Measurements from ENCODE around the gene CAP2. TPM values are rescaled to one million over a fixed set of nuclear protein-coding genes. Genes with fewer than 3 reads are reported as not detected.

The CAP2 gene
- total and polyA plus RNA-seq, 12 donors = 42.0 to 211 (median 156) TPM

DNA sequence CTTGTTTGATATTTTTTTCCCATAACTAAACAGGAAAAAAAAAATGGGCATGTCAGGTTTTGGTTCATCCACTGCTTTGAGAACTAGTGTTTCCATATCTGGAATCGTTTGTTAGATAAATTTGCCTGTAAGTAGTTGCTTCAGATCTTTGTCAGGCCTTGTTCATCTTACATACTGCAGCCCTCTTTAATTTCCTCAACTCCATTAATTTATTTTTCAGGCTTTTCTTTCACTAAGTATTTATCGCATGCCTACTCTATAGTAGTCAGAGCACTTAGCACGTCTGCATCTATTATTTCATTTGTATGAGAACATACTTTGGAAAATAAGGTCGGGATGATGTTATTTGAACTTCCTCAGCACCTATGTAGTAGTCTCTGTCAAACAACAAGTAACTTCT lies 80.9 kb downstream of the CAP2 start:
- ATAC-seq (no peak), DNase-seq (no peak)
- peaks cover 0 to 33% (median 12%) of the 10 kb centered on the region in 9 donors for H3K4me1 ChIP-seq
- H3K9me3 ChIP-seq = no peaks in the 10 kb centered on the region
- H3K27me3 ChIP-seq = no peaks in the 10 kb centered on the region
- 63 to 67% methylated on average over 4 of the region's 4 CpGs for WGBS, 2 donors
- intact Hi-C loops (cut with DNase I) = loop anchor here in 3 of 10 donors (5.0 to 10.0 kb wide), 3 partner anchors 177 to 189 kb away; partner anchors contain the start of gene RBM24 (in 1 of the 3)
- no peak overlapping the region for H3K4me3 ChIP-seq
- H3K36me3 ChIP-seq = no peaks in the 10 kb centered on the region
- TF ChIP-seq, protein P1, sequence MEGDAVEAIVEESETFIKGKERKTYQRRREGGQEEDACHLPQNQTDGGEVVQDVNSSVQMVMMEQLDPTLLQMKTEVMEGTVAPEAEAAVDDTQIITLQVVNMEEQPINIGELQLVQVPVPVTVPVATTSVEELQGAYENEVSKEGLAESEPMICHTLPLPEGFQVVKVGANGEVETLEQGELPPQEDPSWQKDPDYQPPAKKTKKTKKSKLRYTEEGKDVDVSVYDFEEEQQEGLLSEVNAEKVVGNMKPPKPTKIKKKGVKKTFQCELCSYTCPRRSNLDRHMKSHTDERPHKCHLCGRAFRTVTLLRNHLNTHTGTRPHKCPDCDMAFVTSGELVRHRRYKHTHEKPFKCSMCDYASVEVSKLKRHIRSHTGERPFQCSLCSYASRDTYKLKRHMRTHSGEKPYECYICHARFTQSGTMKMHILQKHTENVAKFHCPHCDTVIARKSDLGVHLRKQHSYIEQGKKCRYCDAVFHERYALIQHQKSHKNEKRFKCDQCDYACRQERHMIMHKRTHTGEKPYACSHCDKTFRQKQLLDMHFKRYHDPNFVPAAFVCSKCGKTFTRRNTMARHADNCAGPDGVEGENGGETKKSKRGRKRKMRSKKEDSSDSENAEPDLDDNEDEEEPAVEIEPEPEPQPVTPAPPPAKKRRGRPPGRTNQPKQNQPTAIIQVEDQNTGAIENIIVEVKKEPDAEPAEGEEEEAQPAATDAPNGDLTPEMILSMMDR (IDR thresholded peaks at IDR 0.05) = no peak
- peak overlapping the region in 9 of 10 donors; percentile 2 to 88 (median 78) for H3K27ac ChIP-seq

DNA sequence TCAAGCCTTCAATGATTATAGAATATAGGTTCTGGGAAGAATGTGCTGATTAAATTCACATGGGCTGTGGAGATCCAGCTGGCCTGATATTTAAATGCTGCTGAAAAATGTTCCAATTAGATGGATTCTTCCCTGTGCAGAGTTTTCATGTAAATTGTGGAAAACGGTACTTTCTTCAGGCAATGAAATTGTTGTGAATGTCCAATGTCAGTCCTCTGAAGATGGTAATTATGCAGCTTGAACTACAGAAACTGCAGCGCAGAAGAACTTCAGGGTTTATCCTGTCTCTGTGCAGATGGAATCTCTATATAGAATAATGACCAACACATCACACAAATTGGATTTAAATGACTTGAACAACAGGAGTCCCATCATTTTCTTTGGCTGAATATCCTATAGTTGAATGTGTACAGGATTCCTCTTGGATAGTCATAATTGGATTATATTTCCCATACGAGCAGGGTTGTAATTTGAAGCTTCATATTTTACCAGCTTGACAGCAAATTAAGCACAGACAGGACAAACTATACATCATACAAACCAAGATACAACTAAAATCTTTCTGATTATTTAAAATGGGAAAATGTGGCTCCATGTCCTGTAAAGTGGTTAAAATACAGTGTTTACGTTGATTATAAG lies 82.3 kb downstream of the CAP2 start:
- DNase-seq = no peak
- Histone ChIP-seq H3K4me3 (no peak overlapping the region), H3K36me3 (no peaks in the 10 kb centered on the region), H3K27me3 (no peaks in the 10 kb centered on the region), H3K27ac (peak overlapping the region in 3 of 10 donors; percentile 15 to 88 (median 84)), H3K9me3 (no peaks in the 10 kb centered on the region), H3K4me1 (peaks cover 0 to 29% (median 10%) of the 10 kb centered on the region in 9 donors)
- TF ChIP-seq, protein P1 (IDR thresholded peaks at IDR 0.05) = no peak
- intact Hi-C loops (cut with DNase I) = loop anchor here in 1 of 10 donors (10.0 kb wide), 1 partner anchor 191 kb away; the partner anchor contains the start of gene RBM24
- ATAC-seq = no peak
- 86 to 88% methylated on average over 4 of the region's 4 CpGs for WGBS, 2 donors

DNA sequence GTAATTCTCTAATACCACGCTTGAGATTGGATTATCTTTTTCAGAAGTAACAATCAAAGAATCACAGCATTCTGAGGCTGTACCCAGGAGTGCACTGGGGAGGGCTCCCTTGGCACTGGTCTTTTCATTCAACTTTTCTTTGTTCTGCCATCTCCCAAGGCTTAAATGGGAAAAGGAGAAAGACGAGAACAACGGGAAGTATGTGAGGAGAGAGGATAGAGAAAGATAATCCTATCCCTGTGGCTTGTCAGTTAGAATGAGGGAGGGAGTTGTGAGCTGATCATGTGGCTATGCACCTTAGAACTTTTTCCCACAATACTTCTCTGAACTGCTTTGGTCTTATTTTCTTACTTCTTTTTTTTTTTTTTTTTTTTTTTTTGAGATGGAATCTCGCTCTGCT lies 83.1 kb downstream of the CAP2 start:
- Histone ChIP-seq H3K4me3 (no peak overlapping the region), H3K4me1 (peaks cover 0 to 25% (median 10%) of the 10 kb centered on the region in 9 donors), H3K36me3 (no peaks in the 10 kb centered on the region), H3K27me3 (no peaks in the 10 kb centered on the region), H3K27ac (peak overlapping the region in 1 of 10 donors; percentile 5), H3K9me3 (no peaks in the 10 kb centered on the region)
- ATAC-seq (no peak), DNase-seq (no peak)
- TF ChIP-seq, protein P1 (IDR thresholded peaks at IDR 0.05) = no peak
- intact Hi-C loops (cut with DNase I) = loop anchor here in 1 of 10 donors (10.0 kb wide), 1 partner anchor 192 kb away; the partner anchor contains the start of gene RBM24
- WGBS, 2 donors = 62 to 69% methylated on average over 4 of the region's 4 CpGs

DNA sequence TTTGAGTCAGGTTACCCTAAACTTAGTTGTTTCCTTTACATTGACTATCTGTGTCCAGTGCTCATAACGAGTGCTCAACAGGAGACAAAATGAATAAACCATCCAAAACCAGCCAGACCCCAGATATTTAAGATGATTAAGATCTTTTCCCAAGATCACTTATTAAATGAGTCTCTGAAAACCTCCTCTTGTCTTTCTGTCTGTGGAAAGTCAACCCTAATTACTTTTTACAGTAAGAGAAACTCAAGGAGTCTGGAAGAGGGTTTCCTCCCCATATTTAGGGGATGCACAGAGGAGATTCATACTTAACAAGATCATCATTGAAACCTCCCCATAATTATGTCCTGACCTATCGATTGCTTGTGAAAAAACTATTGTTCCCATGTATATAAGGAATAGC lies 84.0 kb downstream of the CAP2 start:
- no peak for ATAC-seq
- TF ChIP-seq, protein P1 (IDR thresholded peaks at IDR 0.05) = no peak
- H3K4me3 ChIP-seq = no peak overlapping the region
- H3K9me3 ChIP-seq = no peaks in the 10 kb centered on the region
- DNase-seq = no peak
- H3K4me1 ChIP-seq = peaks cover 0 to 26% (median 10%) of the 10 kb centered on the region in 9 donors
- H3K36me3 ChIP-seq = no peaks in the 10 kb centered on the region
- intact Hi-C loops (cut with DNase I) = loop anchor here in 1 of 10 donors (10.0 kb wide), 1 partner anchor 193 kb away; the partner anchor contains the start of gene RBM24
- WGBS, 2 donors = 92 to 95% methylated on average over 2 of the region's 2 CpGs
- H3K27ac ChIP-seq = no peak overlapping the region
- H3K27me3 ChIP-seq = no peaks in the 10 kb centered on the region
